ENCODE results near the gene BCR.

DNA sequence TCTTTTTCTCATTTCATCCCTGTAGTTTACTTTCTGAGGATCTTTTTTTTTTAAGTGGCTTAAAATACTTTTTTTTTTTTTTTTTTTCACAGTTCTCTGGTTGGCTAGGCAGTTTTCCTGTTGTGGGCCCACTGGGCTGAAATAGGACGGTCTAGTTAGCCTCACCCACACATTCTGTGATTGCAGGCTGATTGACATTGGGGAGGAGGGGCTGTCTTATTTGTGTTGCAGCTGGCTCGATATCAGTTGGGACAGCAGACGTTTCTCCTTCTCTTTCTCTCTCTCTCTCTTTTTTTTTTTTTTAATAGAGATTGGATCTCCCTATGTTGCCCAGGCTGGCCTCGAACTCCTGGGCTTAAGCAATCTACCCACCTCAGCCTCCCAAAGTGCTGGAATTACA, 6.9 kb downstream of the BCR start:
- TF ChIP-seq CTCF (IDR thresholded peaks at IDR 0.05) (no peak), POLR2A (IDR thresholded peaks at IDR 0.05) (no peak)
